Measurements from ENCODE around the gene NRXN3. TPM values are rescaled to one million over a fixed set of nuclear protein-coding genes. Genes with fewer than 3 reads are reported as not detected.

The NRXN3 gene
- total and polyA plus RNA-seq, 2 of the 4 experiments (the other 2 are of a cell fraction), result 4.8 to 25.1 TPM

GRCh38 chr14:79680087-79680486, 1509.9 kb downstream of the NRXN3 start:
- ATAC-seq (ENCODE audit: low read depth) (no peak), DNase-seq (no peak)
- Histone ChIP-seq H2BK120ac (ENCODE audit: low read depth, low read length) (no peak overlapping the region), H4K91ac (ENCODE audit: insufficient read depth, low read depth, low read length) (no peak overlapping the region), H4K8ac (ENCODE audit: low read depth in 2 of 2, low read length in 2 of 2) (no peak overlapping the region), H3K36me3 (ENCODE audit: control insufficient read depth, insufficient read depth, low read length) (no peaks in the 10 kb centered on the region), H4K20me1 (ENCODE audit: insufficient read depth, low read length) (no peaks in the 10 kb centered on the region), H2BK20ac (ENCODE audit: low read depth, low read length) (no peak overlapping the region), H2AFZ (replicated peaks; ENCODE audit: low read length, poor library complexity) (no peak overlapping the region), H4K5ac (ENCODE audit: low read depth, low read length) (no peak overlapping the region), H3K27ac (ENCODE audit: insufficient read depth, low read length) (no peak overlapping the region), H3K4me3 (ENCODE audit: insufficient read depth, low read depth, low read length) (no peak overlapping the region), H3K18ac (ENCODE audit: low read depth, low read length) (no peak overlapping the region), H3K27me3 (ENCODE audit: control insufficient read depth, insufficient read depth, low read length) (no peaks in the 10 kb centered on the region), H3K9me3 (ENCODE audit: control insufficient read depth, insufficient read depth, low read length) (no peaks in the 10 kb centered on the region), H3K79me1 (ENCODE audit: low read depth in 1 of 2, low read length in 2 of 2) (no peaks in the 10 kb centered on the region), H2BK5ac (ENCODE audit: low read depth, low read length, poor library complexity, severe bottlenecking) (no peak overlapping the region), H3K23ac (ENCODE audit: low read depth, low read length) (no peak overlapping the region), H3K4ac (ENCODE audit: low read depth, low read length) (no peak overlapping the region), H3K9ac (ENCODE audit: low read depth, low read length) (no peak overlapping the region), H3K9me1 (ENCODE audit: insufficient read depth, low read length) (no peaks in the 10 kb centered on the region), H2BK15ac (ENCODE audit: low read depth, low read length) (no peak overlapping the region), H3K56ac (ENCODE audit: extremely low read depth, insufficient read depth, low read length) (no peak overlapping the region), H3K4me2 (ENCODE audit: low read depth, low read length) (no peak overlapping the region), H2AK5ac (ENCODE audit: low read depth, low read length) (no peak overlapping the region), H3K14ac (replicated peaks; ENCODE audit: low read depth, low read length) (no peak overlapping the region), H2AK9ac (replicated peaks; ENCODE audit: low read depth, low read length, poor library complexity) (no peak overlapping the region), H3K4me1 (ENCODE audit: control insufficient read depth, insufficient read depth, low read length) (no peaks in the 10 kb centered on the region)
- BruUV-seq (replicated peaks), result no TSS peak
- CTCF ChIA-PET, result no interaction called here
- dilution Hi-C loops (cut with HindIII; ENCODE audit: low sequenced_read_pairs, unreplicated experiment), result no loop called here
- intact Hi-C loops (cut with micrococcal nuclease), result no loop called here
- POLR2A ChIA-PET (ENCODE audit: unreplicated experiment), result no interaction called here
- in situ Hi-C loops (cut with MboI; ENCODE audit: low sequenced_read_pairs), result no loop called here
- 80% methylated on average over 3 of the region's 5 CpGs; no CpG with 5 or more reads in 1 of the 2 experiments for WGBS, 2 experiments (ENCODE audit: extremely low coverage in 2 of 2, insufficient read length in 1 of 2)
- TF ChIP-seq CHD1 (IDR thresholded peaks at IDR 0.05; ENCODE audit: low read depth, low read length) (no peak), CTCF (conservative IDR thresholded peaks at IDR 0.05; ENCODE audit: low read depth, low read length) (no peak), MXI1 (IDR thresholded peaks at IDR 0.05; ENCODE audit: borderline replicate concordance, low read depth, low read length) (no peak), RAD21 (IDR thresholded peaks at IDR 0.05; ENCODE audit: low read length) (no peak), FOS (IDR thresholded peaks at IDR 0.05; ENCODE audit: low read depth, low read length) (no peak), POLR2A (IDR thresholded peaks at IDR 0.05; ENCODE audit: low read depth, low read length) (no peak), RFX5 (IDR thresholded peaks at IDR 0.05; ENCODE audit: low read depth, low read length) (no peak), BHLHE40 (IDR thresholded peaks at IDR 0.05; ENCODE audit: low read depth, low read length) (no peak), ELK1 (IDR thresholded peaks at IDR 0.05; ENCODE audit: borderline replicate concordance, low read depth, low read length) (no peak), USF2 (IDR thresholded peaks at IDR 0.05; ENCODE audit: low read depth, low read length) (no peak), RCOR1 (IDR thresholded peaks at IDR 0.05; ENCODE audit: insufficient replicate concordance, low read length) (no peak), NFE2L2 (IDR thresholded peaks at IDR 0.05; ENCODE audit: low read depth, low read length) (no peak), MAFK (IDR thresholded peaks at IDR 0.05; ENCODE audit: low read depth, low read length) (no peak), CEBPB (IDR thresholded peaks at IDR 0.05; ENCODE audit: low read depth, low read length) (no peak), MAZ (IDR thresholded peaks at IDR 0.05; ENCODE audit: borderline replicate concordance, low read depth, low read length) (no peak), SMC3 (IDR thresholded peaks at IDR 0.05; ENCODE audit: low read depth, low read length) (no peak)

Data from IMR-90 (cell line).